ENCODE results near the gene ELF5. TPM values are rescaled to one million over a fixed set of nuclear protein-coding genes. Genes with fewer than 3 reads are reported as not detected.

ELF5 gene
- total RNA-seq, 1 donor from 2014 or later, result 0.35 TPM

- DNase-seq (ENCODE audit: low read depth), result no peak
Observed at GRCh38 chr11:34454308-34455032, 59.1 kb downstream of the ELF5 start.

GRCh38 chr11:34451053-34451452 is 62.5 kb downstream of the ELF5 start:
- no peak for DNase-seq (ENCODE audit: low read depth)

- peak; percentile 73 for DNase-seq (ENCODE audit: low read depth)
Observed at GRCh38 chr11:34449013-34449412, 64.6 kb downstream of the ELF5 start.

DNA sequence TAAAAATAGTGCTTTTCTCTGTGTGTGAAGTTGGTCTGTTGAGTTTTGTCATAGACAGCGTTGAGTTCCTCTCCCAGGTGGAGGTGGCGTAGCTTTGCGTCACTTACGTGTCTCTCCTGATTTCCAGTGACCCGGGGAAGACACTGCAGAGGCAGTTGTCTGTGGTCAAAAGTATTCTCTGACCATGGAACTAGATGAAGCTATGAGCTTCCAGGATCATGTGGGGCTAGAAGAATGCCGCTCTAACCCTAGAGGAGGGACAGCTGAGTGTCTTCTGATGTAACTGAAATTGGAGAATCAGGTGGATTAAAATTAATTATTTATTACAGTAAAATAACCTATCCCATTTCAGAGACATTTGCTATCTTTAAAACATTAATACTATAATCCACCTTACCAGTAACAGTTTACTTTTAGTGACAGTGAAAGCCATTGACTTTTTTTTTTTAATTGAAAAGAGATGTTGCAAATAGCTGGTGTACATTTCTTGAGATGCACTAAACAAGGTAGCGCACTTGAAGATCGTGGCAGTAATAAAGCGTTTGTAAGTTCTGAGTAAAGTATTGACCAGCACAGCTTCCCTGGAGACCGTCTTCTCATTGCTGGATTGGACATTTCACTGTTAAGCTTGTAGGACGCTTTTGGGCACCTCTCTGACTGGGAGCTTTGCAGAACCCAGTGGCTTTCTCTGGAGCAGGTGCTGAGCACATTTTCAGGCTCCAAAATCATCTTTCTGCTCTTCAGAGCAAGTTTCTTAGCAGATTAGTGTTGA is 65.2 kb downstream of the ELF5 start:
- DNase-seq (ENCODE audit: low read depth), result no peak

DNA sequence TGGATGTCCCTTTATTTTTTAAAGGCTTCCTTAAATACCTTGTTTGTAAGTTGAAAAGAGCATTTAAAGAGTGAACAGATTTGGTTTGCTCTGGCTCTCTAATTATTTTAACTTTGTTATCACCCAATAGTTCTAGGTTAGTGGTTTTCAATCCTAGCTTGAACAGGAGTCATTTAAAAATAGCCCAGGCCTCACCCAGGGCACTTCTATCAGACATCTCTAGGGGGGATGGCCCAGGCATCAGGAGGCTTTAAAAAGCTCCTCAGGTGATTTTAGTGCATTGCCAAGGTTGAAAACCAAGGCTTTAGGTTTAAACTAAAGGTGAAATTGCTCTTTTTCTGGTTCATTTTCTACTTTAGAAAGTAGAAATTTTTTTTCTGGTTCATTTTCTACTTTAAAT is 66.5 kb downstream of the ELF5 start:
- no peak for DNase-seq (ENCODE audit: low read depth)

- no peak for DNase-seq (ENCODE audit: low read depth)
Observed at GRCh38 chr11:34446386-34446785, 67.2 kb downstream of the ELF5 start.

- no peak for DNase-seq (ENCODE audit: low read depth)
Observed at GRCh38 chr11:34445956-34446355, 67.6 kb downstream of the ELF5 start.

DNA sequence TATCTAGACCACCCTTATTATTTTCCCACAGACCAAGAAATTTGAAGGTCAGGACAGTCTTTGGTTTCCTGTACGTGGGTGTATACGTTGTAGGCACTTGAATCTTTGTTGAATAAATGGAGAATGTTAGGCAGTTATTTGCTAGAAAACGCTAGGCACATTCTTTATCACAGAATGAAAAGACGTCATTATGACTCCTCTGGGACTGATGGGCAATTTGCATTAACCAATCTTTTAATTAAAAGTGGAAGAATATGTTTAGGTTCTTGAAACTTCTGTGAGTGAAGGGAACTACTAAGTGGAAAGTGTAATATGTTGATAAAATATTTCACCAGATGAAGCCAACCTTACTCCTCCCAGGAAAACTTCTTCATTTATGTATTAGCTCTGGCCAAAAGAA is 69.2 kb downstream of the ELF5 start:
- no peak for DNase-seq (ENCODE audit: low read depth)

DNA sequence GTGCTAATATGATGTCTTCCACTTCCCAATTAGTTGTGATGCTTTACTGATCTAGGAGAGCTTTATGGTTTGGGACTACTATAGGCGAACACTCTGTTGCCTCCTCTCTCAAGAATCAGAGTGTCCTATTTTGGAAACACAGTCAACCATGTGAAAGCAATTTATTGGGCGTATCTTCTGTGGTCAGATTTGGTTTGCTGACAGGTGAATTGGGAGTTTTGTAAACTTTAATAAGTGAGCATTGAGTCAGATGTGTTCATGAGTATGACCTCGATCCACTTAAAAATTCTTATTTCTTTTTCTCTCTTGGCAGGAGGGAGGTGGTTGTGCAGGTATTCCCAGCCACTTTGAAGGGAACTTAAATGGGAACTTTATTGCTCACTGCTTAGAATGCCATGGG is 70.5 kb downstream of the ELF5 start:
- DNase-seq (ENCODE audit: low read depth), result no peak

- DNase-seq (ENCODE audit: low read depth), result no peak
Observed at GRCh38 chr11:34441814-34442213, 71.8 kb downstream of the ELF5 start.

GRCh38 chr11:34439610-34440198 is 73.9 kb downstream of the ELF5 start:
- DNase-seq (ENCODE audit: low read depth), result no peak

DNA sequence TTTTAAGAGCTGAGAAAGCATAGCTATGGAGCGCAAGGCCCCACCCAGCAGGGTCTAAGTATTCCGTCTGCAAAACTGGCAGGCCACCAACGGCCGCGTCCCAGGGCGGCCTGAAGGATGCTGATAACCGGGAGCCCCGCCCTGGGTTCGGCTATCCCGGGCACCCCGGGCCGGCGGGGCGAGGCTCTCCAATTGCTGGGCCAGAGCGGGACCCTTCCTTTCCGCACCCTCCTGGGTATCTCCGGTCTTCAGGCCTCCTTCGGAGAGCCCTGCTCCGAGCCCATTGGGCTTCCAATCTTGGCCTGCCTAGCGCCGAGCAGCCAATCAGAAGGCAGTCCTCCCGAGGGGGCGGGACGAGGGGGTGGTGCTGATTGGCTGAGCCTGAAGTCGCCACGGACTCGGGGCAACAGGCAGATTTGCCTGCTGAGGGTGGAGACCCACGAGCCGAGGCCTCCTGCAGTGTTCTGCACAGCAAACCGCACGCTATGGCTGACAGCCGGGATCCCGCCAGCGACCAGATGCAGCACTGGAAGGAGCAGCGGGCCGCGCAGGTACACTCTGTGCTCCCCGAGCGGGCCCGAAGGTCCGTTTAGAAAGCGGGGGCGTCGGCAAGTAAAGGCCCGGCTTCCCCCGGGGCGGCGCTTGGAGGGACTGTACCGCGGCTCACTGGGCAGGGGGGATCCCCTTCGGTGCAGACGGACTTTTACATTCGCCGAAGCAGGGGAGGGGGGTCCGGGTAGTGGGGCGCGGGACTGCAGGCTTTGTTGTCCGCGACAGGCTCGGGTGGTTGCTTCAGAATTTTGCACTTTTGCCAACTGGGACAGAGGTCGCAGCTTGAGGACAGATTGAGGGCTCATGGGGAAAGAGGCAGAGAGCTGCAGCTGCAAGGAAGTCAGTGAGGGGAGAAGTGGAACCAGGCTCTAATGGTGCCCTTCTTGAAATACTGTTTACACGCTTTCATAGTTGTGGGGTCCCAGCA is 74.8 kb downstream of the ELF5 start, which contains the start of gene CAT:
Gene CAT, plus strand, starts transcription at position 406 of the 979 bp plus-strand sequence. Its CDS starts 80 bp downstream, at position 486.
- peak; percentile 94 for DNase-seq (ENCODE audit: low read depth)

DNA sequence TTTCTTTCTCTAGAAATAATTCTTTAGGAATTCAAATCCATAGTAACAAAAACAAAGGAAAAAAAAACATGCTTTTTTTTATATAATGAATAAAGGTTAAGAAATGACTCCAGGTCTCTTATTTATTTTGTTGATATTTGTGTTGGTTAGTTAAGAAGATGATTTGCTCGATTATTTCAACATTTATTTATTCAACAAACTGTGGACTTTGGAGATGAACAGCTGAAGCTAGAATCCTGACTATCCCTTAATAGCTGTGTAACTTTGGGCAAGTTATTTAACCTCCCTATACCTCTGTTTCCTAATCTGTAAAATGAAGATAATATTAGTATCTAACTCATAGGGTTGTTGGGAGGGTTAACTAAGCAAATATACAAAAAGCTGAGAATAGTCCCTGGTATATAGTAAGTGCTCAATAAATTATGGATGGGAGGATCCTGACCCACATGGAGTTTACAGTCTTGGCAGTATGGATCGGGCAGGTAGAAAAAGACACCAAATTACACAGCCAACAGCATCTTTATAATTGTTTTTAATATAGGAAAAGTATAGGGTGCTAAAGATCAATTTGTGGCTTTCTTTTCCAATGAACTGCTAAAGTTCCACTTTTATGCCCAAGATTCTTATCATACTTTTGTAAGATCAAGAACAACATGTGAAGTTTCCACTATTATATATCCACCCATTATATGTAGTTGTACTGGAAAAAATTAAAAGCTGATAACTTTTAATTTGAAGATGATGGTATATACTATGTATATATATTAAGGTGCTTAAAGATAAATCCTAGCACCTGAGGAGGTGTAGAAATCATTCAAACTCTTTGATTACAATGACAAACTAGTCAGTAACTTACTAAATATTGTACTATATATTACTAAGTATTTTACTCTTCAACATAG is 76.1 kb downstream of the ELF5 start:
- no peak for DNase-seq (ENCODE audit: low read depth)

DNA sequence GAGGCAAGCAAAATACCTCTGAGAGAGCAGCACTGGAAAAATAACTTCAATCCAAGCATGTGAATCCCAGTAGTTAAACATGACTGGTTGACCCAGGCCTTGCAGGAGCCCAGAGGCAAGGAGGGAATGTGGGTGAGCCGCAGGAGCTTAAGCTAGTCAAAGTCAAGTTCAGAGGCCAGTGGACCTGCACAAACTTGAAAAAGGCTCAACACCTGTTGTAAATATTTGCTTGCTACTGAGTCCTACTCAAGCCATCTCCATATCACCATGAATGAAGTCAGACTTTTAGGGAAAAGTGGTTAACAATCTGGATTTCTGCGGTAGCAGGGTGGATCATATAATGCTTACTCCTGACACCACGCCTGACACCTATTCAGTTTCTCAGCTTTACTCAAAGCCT is 79.7 kb downstream of the ELF5 start:
- DNase-seq (ENCODE audit: low read depth), result peak; percentile 60

GRCh38 chr11:34432822-34433221 is 80.8 kb downstream of the ELF5 start:
- DNase-seq (ENCODE audit: low read depth), result no peak

GRCh38 chr11:34431979-34432378 is 81.6 kb downstream of the ELF5 start:
- no peak for DNase-seq (ENCODE audit: low read depth)
